Endothelial cell of umbilical vein (primary cell): Measurements from ENCODE around the gene TMEM54. TPM values are rescaled to one million over a fixed set of nuclear protein-coding genes. Genes with fewer than 3 reads are reported as not detected.

Experiments used
- BruUV-seq: library from RNA; stranded (reverse); fragments of 400-500 nt; replicated peaks from 2 replicates; lab custom pipeline; 2021; lab: Mats Ljungman, UMichigan
- CTCF ChIA-PET: fragments of 300-600, 350-600 bp; sonication (Branson Sonifier 250); formaldehyde crosslinking; loops from one replicate; lab custom pipeline; 2021; ENCODE audit warnings: antibody characterized with exemption, inconsistent platforms; lab: Charles Lee
- POLR2A ChIA-PET: fragments of 300-600, 350-600 bp; sonication (Branson Sonifier 250); formaldehyde crosslinking; loops from one replicate; lab custom pipeline; 2021; ENCODE audit warnings: antibody characterized with exemption, inconsistent platforms; lab: Charles Lee
- DNase-seq: peaks from one replicate; pipeline ENCODE4 v3.0.0-alpha.2; 2011; ENCODE audit warnings: low read depth, low spot score
- FAIRE-seq: peaks from 2 replicates; lab custom pipeline; 2011; peaks lifted over from hg19 to GRCh38; lab: Jason Lieb, UNC
- H2AFZ ChIP-seq: 2 replicates; pipeline ENCODE4 v1.6.0; 2012; ENCODE audit warnings: low read depth, low read length, control low read depth, inconsistent platforms
- H3K27ac ChIP-seq: 2 replicates; pipeline ENCODE4 v1.5.1; 2011; ENCODE audit warnings: low read depth, mild to moderate bottlenecking, control low read depth, low read length, moderate library complexity; ENCODE audit not compliant: insufficient read depth
- H3K27me3 ChIP-seq, 2 experiments: 2 replicates each; pipeline versions ENCODE4 v1.6.0 to v1.6.1; 2011; ENCODE audit warnings: low read length in 2 of 2, mixed read lengths in 1 of 2; ENCODE audit not compliant: control insufficient read depth in 2 of 2, insufficient read depth in 2 of 2
- H3K36me3 ChIP-seq, 2 experiments: 2 replicates in 1 of 2; 3 replicates in 1 of 2; pipeline ENCODE4 v1.5.1; 2011; ENCODE audit warnings: low read length in 2 of 2, mild to moderate bottlenecking in 1 of 2, moderate library complexity in 1 of 2; ENCODE audit not compliant: control insufficient read depth in 2 of 2, insufficient read depth in 2 of 2; ENCODE audit errors: extremely low read depth in 1 of 2
- H3K4me1 ChIP-seq: 3 replicates; pipeline ENCODE4 v1.5.1; 2011; ENCODE audit warnings: mild to moderate bottlenecking, low read length; ENCODE audit not compliant: control insufficient read depth, insufficient read depth; ENCODE audit errors: extremely low read depth
- H3K4me2 ChIP-seq: 2 replicates; pipeline ENCODE4 v1.6.1; 2011; ENCODE audit warnings: low read length, control low read depth, mixed read lengths; ENCODE audit not compliant: insufficient read depth
- H3K4me3 ChIP-seq, 3 experiments: fragments of 200-600 bp in 1 of 3; sonication (generic), shearing (Covaris generic) in 1 of 3; replicated peaks in 1 of 3; 2 replicates each; pipeline ENCODE4 v1.5.1; 2011 to 2016; ENCODE audit warnings: control low read depth in 3 of 3, low read length in 3 of 3, mild to moderate bottlenecking in 2 of 3, inconsistent platforms in 1 of 3, low read depth in 1 of 3, moderate library complexity in 1 of 3; ENCODE audit not compliant: insufficient read depth in 1 of 3
- H3K79me2 ChIP-seq: 2 replicates; pipeline ENCODE4 v1.6.0; 2012; ENCODE audit warnings: low read length, inconsistent platforms; ENCODE audit not compliant: control insufficient read depth, insufficient read depth
- H3K9ac ChIP-seq: replicated peaks from 2 replicates; pipeline ENCODE3; 2011; ENCODE audit warnings: low read length, control low read depth; ENCODE audit not compliant: insufficient read depth; ENCODE audit errors: extremely low read depth
- H3K9me1 ChIP-seq: replicated peaks from 3 replicates; pipeline ENCODE4 v1.6.0; 2011; ENCODE audit warnings: mild to moderate bottlenecking, low read length; ENCODE audit not compliant: control insufficient read depth, insufficient read depth; ENCODE audit errors: extremely low read depth
- H3K9me3 ChIP-seq: replicated peaks from 2 replicates; pipeline ENCODE4 v1.5.1; 2012; ENCODE audit warnings: low read length, inconsistent platforms; ENCODE audit not compliant: control insufficient read depth, insufficient read depth
- H4K20me1 ChIP-seq: replicated peaks from 2 replicates; pipeline ENCODE3; 2011; ENCODE audit warnings: mild to moderate bottlenecking, low read length; ENCODE audit not compliant: control insufficient read depth, insufficient read depth; ENCODE audit errors: extremely low read depth
- CTCF ChIP-seq, 2 donors: IDR thresholded peaks; 1 replicate in 1 of 2; 2 replicates in 1 of 2; pipeline ENCODE4 v1.5.1; 2011; ENCODE audit warnings: low read length in 2 of 2, mild to moderate bottlenecking in 2 of 2, moderate library complexity in 2 of 2, control low read depth in 1 of 2, inconsistent platforms in 1 of 2, low read depth in 1 of 2; ENCODE audit not compliant: insufficient read depth in 1 of 2; ENCODE audit errors: extremely low read depth in 1 of 2
- EZH2 ChIP-seq: IDR thresholded peaks from 2 replicates; pipeline ENCODE4 v1.6.1; 2012; ENCODE audit warnings: borderline replicate concordance, low read depth, mild to moderate bottlenecking, moderate library complexity, low read length, inconsistent platforms; ENCODE audit not compliant: severe bottlenecking
- FOS ChIP-seq: IDR thresholded peaks from 2 replicates; pipeline ENCODE4 v1.6.1; 2011; ENCODE audit warnings: mild to moderate bottlenecking, low read length, moderate library complexity, borderline replicate concordance; ENCODE audit not compliant: insufficient read depth
- GATA2 ChIP-seq: IDR thresholded peaks from 2 replicates; pipeline ENCODE4 v1.7.0; 2011; ENCODE audit warnings: low read depth, mild to moderate bottlenecking, moderate library complexity, mixed read lengths, low read length; ENCODE audit not compliant: insufficient read length, insufficient read depth
- JUN ChIP-seq: IDR thresholded peaks from 2 replicates; pipeline ENCODE4 v1.6.1; 2011; ENCODE audit warnings: borderline replicate concordance, low read depth; ENCODE audit not compliant: insufficient read length, insufficient read depth
- MAX ChIP-seq: IDR thresholded peaks from 2 replicates; pipeline ENCODE4 v1.6.1; 2011; ENCODE audit not compliant: insufficient read depth, insufficient read length
- MYC ChIP-seq: IDR thresholded peaks from one replicate; pipeline ENCODE4 v1.6.1; 2011; ENCODE audit warnings: mild to moderate bottlenecking, low read depth, low read length
- POLR2A ChIP-seq: IDR thresholded peaks from 2 replicates; pipeline ENCODE4 v1.6.1; 2012; ENCODE audit warnings: low read depth, mild to moderate bottlenecking, control low read depth, low read length
- POLR2AphosphoS5 ChIP-seq: IDR thresholded peaks from 2 replicates; pipeline ENCODE4 v1.6.1; 2012; ENCODE audit warnings: low read depth, mild to moderate bottlenecking, control low read depth, low read length, moderate library complexity; ENCODE audit not compliant: insufficient read depth
- dilution Hi-C: fragments of 300-500 bp; cut with MboI; formaldehyde crosslinking; loops from one replicate; pipeline ENCODE4 v1.15.0; 2019; ENCODE audit warnings: low sequenced_read_pairs; ENCODE audit not compliant: extremely low pct_ligation_motif_present
- intact Hi-C: fragments of 100-400 bp; cut with micrococcal nuclease; formaldehyde crosslinking; loops from one replicate; pipeline ENCODE4 v1.10.0; 2022
- polyA plus RNA-seq, 4 experiments: library from polyadenylated mRNA; depleted of rRNA in 3 of 4; stranded (reverse) in 3 of 4; unstranded in 1 of 4; fragments of >200 nt; gene quantifications; 2 replicates each; pipeline versions ENCODE4 v1.2.1 to v1.2.3, GENCODE V29; 2011 to 2012; ENCODE audit warnings: missing spikeins in 1 of 4
- total RNA-seq: library from RNA; stranded (reverse); gene quantifications from 2 replicates; pipeline ENCODE4 v1.2.3, GENCODE V29; 2021

Gene TMEM54
- total and polyA plus RNA-seq, 2 donors (not counting 3 experiments of a cell fraction or from before 2014, with no cell fraction given), result 23.6 to 77.2 TPM

- ChIA-PET CTCF (interaction anchor here (1.9 to 2.1 kb wide), 2 partner anchors 8 to 10 kb away, joined by 7 to 8 read pairs; no protein-coding TSS in a partner anchor), POLR2A (no interaction called here)
- intact Hi-C loops, result no loop called here
- Histone ChIP-seq H3K27ac (no peak overlapping the region), H3K9ac (no peak overlapping the region), H3K79me2 (no peaks in the 10 kb centered on the region), H3K27me3 (no peaks in the 10 kb centered on the region), H3K36me3 (no peaks in the 10 kb centered on the region), H3K9me3 (no peaks in the 10 kb centered on the region), H3K4me3 (no peak overlapping the region), H4K20me1 (no peaks in the 10 kb centered on the region), H2AFZ (no peak overlapping the region), H3K4me2 (no peak overlapping the region), H3K4me1 (peaks cover 9% of the 10 kb centered on the region), H3K9me1 (no peaks in the 10 kb centered on the region)
- no peak for TF ChIP-seq POLR2A
- TF ChIP-seq FOS, result no peak
- dilution Hi-C loops, result no loop called here
- no peak for DNase-seq
- FAIRE-seq, result no peak
- BruUV-seq, result no TSS peak
These were observed 37.8 kb downstream of the TMEM54 start for GRCh38 chr1:32863218-32863880.

GRCh38 chr1:32861904-32862695 is 39.1 kb downstream of the TMEM54 start:
- H3K4me2 ChIP-seq, result no peak overlapping the region
- H2AFZ ChIP-seq, result no peak overlapping the region
- FAIRE-seq (no peak), DNase-seq (no peak)
- no peaks in the 10 kb centered on the region for H3K27me3 ChIP-seq
- no peaks in the 10 kb centered on the region for H4K20me1 ChIP-seq
- H3K27ac ChIP-seq, result no peak overlapping the region
- no peaks in the 10 kb centered on the region for H3K79me2 ChIP-seq
- no peaks in the 10 kb centered on the region for H3K9me1 ChIP-seq
- TF ChIP-seq FOS (no peak), POLR2AphosphoS5 (no peak), EZH2 (no peak), JUN (no peak), MYC (no peak), GATA2 (no peak), MAX (no peak), CTCF (IDR thresholded peaks at IDR 0.05; ENCODE audit: extremely low read depth in 1 of 2, insufficient read depth in 1 of 2, low read depth in 1 of 2, low read length in 2 of 2) (no peak), POLR2A (no peak)
- CTCF ChIA-PET, result interaction anchor here (1.1 to 2.1 kb wide), 6 partner anchors 10 to 224 kb away, joined by 3 to 8 read pairs (median 6); no protein-coding TSS in a partner anchor
- H3K4me1 ChIP-seq, result peaks cover 9% of the 10 kb centered on the region
- H3K36me3 ChIP-seq, result peaks cover 2 to 5% of the 10 kb centered on the region in 2 experiments
- H3K4me3 ChIP-seq, result no peak overlapping the region
- intact Hi-C loops, result no loop called here
- dilution Hi-C loops, result no loop called here
- POLR2A ChIA-PET, result no interaction called here
- H3K9ac ChIP-seq, result no peak overlapping the region
- H3K9me3 ChIP-seq, result no peaks in the 10 kb centered on the region
- no TSS peak for BruUV-seq
